H1 (cell line): ENCODE measurements around the gene CRYBG3. TPM values are rescaled to one million over a fixed set of nuclear protein-coding genes. Genes with fewer than 3 reads are reported as not detected.

Experiments
- CHD7 ChIP-seq: fragments of 300-600 bp; sonication (generic); IDR thresholded peaks from 2 replicates; pipeline ENCODE4 v1.7.1; 2012; ENCODE audit warnings: low read length, moderate library complexity, mild to moderate bottlenecking, inconsistent platforms; ENCODE audit not compliant: insufficient replicate concordance
- polyA plus RNA-seq, 7 experiments: library from polyadenylated mRNA; depleted of rRNA in 3 of 7; stranded (reverse) in 5 of 7; unstranded in 2 of 7; fragments of >200 nt in 5 of 7; fragments of 200-250 nt in 2 of 7; gene quantifications; 1 replicate in 5 of 7; 2 replicates in 1 of 7; 4 replicates in 1 of 7; pipeline versions ENCODE4 v1.2.1 to v1.2.3, GENCODE V29; 2011 to 2013; ENCODE audit warnings: missing spikeins in 2 of 7, mixed read lengths in 2 of 7
- total RNA-seq: library from RNA; stranded (reverse); fragmentation: NEBNext Ultra II Directional; extraction: Animal tissue kit (Norgen Biotek cat#: 25700); gene quantifications from 2 replicates; pipeline ENCODE4 v1.2.1, GENCODE V29; 2021

The CRYBG3 gene
- total and polyA plus RNA-seq, 2 of the 8 experiments (the other 6 are each of a cell fraction or from before 2014, with no cell fraction given), result 2.1 to 8.0 TPM

- TF ChIP-seq CHD7, result no peak
Observed at GRCh38 chr3:97956051-97956450, 134.2 kb downstream of the CRYBG3 start (continued).
